Measurements from ENCODE around the gene ACAN. TPM values are rescaled to one million over a fixed set of nuclear protein-coding genes. Genes with fewer than 3 reads are reported as not detected.

ACAN gene
- total RNA-seq (not detected), polyA plus RNA-seq (under 1 TPM in 2 of 4 donors, not detected in 2; 0.06 to 0.32 TPM)

DNA sequence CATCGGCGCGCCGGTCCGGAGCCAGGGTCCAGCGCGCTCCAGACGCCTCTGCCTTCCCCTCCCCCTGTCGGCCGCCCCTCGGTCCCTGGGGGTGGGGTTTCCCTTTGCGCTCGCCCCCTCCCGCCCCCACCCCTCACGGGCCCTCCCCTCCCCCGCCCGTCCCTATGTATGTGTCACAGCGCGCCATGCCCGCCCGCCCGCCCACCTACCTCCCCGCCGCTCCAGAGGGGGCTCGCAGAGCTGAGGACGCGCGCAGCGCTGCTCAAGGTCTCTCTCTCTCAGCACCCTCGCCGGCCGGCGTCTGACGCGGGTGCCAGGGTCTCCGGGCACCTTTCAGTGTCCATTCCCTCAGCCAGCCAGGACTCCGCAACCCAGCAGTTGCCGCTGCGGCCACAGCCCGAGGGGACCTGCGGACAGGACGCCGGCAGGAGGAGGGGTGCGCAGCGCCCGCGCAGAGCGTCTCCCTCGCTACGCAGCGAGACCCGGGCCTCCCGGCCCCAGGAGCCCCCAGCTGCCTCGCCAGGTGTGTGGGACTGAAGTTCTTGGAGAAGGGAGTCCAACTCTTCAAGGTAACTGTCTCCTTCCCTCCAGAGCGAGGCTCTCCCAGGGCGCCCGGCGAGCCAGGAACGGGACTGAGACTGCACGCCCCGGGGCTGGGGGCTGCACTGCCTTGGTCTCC is at the start of gene ACAN:
ACAN (plus strand) TSS at position 196 of the 679 bp plus-strand sequence. CDS start 32,771 bp downstream, outside the sequence.
- H3K9me3 ChIP-seq (ENCODE audit: control insufficient read depth in 2 of 2, low read length in 2 of 2) = no peaks in the 10 kb centered on the region
- no peak for DNase-seq
- peaks cover 74% of the 10 kb centered on the region for H3K27me3 Mint-ChIP-seq
- H3K27ac Mint-ChIP-seq = no peak within 1 kb of the TSS
- H3K9me3 Mint-ChIP-seq = peaks cover 0 to 1% (median 0%) of the 10 kb centered on the region in 7 donors
- peaks cover 0 to 10% (median 4%) of the 10 kb centered on the region in 4 donors for H3K4me1 Mint-ChIP-seq
- peaks cover 32% of the 10 kb centered on the region for H3K27me3 ChIP-seq (ENCODE audit: control insufficient read depth, insufficient read depth, low read length)
- H3K36me3 ChIP-seq (ENCODE audit: control insufficient read depth, insufficient read depth, low read length) = no peaks in the 10 kb centered on the region
- peak within 1 kb of the TSS in 2 of 4 donors; percentile 66 to 76 for H3K4me3 Mint-ChIP-seq
- no peak within 1 kb of the TSS for H3K4me3 ChIP-seq (ENCODE audit: low read depth, low read length)
- no peak within 1 kb of the TSS for H3K27ac ChIP-seq (ENCODE audit: insufficient read depth, low read length, poor library complexity, severe bottlenecking)
- no peaks in the 10 kb centered on the region for H3K36me3 Mint-ChIP-seq
- H3K4me1 ChIP-seq (ENCODE audit: control insufficient read depth, insufficient read depth, low read length, poor library complexity, severe bottlenecking) = peaks cover 2% of the 10 kb centered on the region
- no peak for ATAC-seq (ENCODE audit: low read depth in 2 of 2)

DNA sequence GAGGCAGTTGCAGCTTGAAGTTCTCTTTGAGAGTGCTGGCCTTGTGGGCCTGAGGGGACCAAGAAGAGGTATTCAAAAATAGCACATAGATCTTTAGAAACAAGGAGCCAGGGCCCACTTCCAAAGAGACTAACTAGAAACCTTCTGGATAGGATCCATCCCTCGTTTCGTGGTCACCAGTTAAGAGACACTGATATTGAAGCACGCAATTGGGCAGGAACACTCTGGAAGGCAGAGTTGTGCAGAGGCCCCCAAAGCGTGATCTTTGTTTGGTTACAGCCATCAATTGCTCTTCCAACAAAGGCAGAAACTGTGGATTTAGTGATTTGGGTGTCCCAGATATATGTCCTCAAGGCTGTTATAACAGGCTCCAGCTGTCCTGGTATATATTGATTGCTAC is 46.7 kb upstream of the ACAN start:
- Mint-ChIP-seq H3K36me3 (no peaks in the 10 kb centered on the region), H3K4me3 (no peak overlapping the region), H3K4me1 (no peaks in the 10 kb centered on the region), H3K9me3 (peaks cover 0 to 2% (median 0%) of the 10 kb centered on the region in 7 donors), H3K27me3 (peaks cover 26% of the 10 kb centered on the region), H3K27ac (no peak overlapping the region)
- Histone ChIP-seq H3K36me3 (ENCODE audit: control insufficient read depth, insufficient read depth, low read length) (no peaks in the 10 kb centered on the region), H3K4me1 (ENCODE audit: control insufficient read depth, insufficient read depth, low read length, poor library complexity, severe bottlenecking) (no peaks in the 10 kb centered on the region), H3K4me3 (ENCODE audit: low read depth, low read length) (no peak overlapping the region), H3K9me3 (ENCODE audit: control insufficient read depth in 2 of 2, low read length in 2 of 2) (no peaks in the 10 kb centered on the region), H3K27me3 (ENCODE audit: control insufficient read depth, insufficient read depth, low read length) (peaks cover 9% of the 10 kb centered on the region), H3K27ac (ENCODE audit: insufficient read depth, low read length, poor library complexity, severe bottlenecking) (no peak overlapping the region)
- no peak for ATAC-seq (ENCODE audit: low read depth in 2 of 2)
- DNase-seq = no peak

DNA sequence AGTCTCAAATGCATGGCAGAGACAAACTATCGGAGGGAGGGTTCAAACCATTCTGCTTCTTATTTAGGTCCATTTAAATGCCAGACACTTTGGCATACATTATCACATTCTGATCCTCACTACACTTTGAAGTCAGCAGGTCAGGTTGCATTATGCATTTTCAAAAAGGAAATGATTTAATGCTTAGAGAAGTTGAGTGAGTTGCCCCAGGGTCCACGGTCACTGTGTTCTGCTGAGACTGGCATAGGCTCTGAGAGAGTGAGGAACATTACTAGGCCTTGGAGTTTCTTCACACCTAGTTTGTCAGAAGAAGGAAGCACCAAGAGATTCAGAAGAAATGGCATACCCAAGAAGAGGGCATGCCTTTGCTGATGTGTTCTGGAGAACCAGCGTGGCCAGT is 46.3 kb upstream of the ACAN start:
- H3K27me3 ChIP-seq (ENCODE audit: control insufficient read depth, insufficient read depth, low read length) = peaks cover 9% of the 10 kb centered on the region
- no peaks in the 10 kb centered on the region for H3K9me3 ChIP-seq (ENCODE audit: control insufficient read depth in 2 of 2, low read length in 2 of 2)
- no peaks in the 10 kb centered on the region for H3K36me3 ChIP-seq (ENCODE audit: control insufficient read depth, insufficient read depth, low read length)
- peaks cover 24% of the 10 kb centered on the region for H3K27me3 Mint-ChIP-seq
- no peak overlapping the region for H3K4me3 Mint-ChIP-seq
- no peak for DNase-seq
- no peak overlapping the region for H3K27ac ChIP-seq (ENCODE audit: insufficient read depth, low read length, poor library complexity, severe bottlenecking)
- no peak overlapping the region for H3K27ac Mint-ChIP-seq
- no peak for ATAC-seq (ENCODE audit: low read depth in 2 of 2)
- H3K4me3 ChIP-seq (ENCODE audit: low read depth, low read length) = no peak overlapping the region
- H3K4me1 ChIP-seq (ENCODE audit: control insufficient read depth, insufficient read depth, low read length, poor library complexity, severe bottlenecking) = no peaks in the 10 kb centered on the region
- peaks cover 0 to 2% (median 0%) of the 10 kb centered on the region in 7 donors for H3K9me3 Mint-ChIP-seq
- no peaks in the 10 kb centered on the region for H3K4me1 Mint-ChIP-seq
- H3K36me3 Mint-ChIP-seq = no peaks in the 10 kb centered on the region

GRCh38 chr15:88759872-88760271 is 43.4 kb upstream of the ACAN start:
- Mint-ChIP-seq H3K27me3 (peaks cover 5% of the 10 kb centered on the region), H3K27ac (no peak overlapping the region), H3K9me3 (peaks cover 0 to 2% (median 0%) of the 10 kb centered on the region in 7 donors), H3K36me3 (no peaks in the 10 kb centered on the region), H3K4me3 (no peak overlapping the region), H3K4me1 (no peaks in the 10 kb centered on the region)
- no peaks in the 10 kb centered on the region for H3K36me3 ChIP-seq (ENCODE audit: control insufficient read depth, insufficient read depth, low read length)
- no peak overlapping the region for H3K4me3 ChIP-seq (ENCODE audit: low read depth, low read length)
- ATAC-seq (ENCODE audit: low read depth in 2 of 2) (no peak), DNase-seq (no peak)
- H3K9me3 ChIP-seq (ENCODE audit: control insufficient read depth in 2 of 2, low read length in 2 of 2) = no peaks in the 10 kb centered on the region
- H3K27me3 ChIP-seq (ENCODE audit: control insufficient read depth, insufficient read depth, low read length) = peaks cover 5% of the 10 kb centered on the region
- no peak overlapping the region for H3K27ac ChIP-seq (ENCODE audit: insufficient read depth, low read length, poor library complexity, severe bottlenecking)
- no peaks in the 10 kb centered on the region for H3K4me1 ChIP-seq (ENCODE audit: control insufficient read depth, insufficient read depth, low read length, poor library complexity, severe bottlenecking)

DNA sequence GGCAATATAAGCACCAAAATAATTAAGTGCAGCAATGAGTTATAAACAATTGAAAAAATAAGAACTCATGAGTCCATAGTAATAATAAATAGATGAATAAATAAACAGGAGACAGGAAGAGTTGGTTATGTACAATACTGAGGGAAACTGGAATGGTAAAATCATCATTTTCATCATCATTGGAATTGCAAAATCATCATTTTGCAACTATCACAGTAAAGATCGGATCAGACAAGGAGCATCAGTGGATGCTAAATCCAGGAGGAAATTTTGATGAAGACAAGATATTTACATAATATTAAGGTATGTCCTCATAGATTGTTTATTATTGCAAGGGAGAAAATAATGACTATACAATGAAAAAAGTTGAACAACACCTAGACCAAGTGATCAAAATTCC is 38.8 kb upstream of the ACAN start:
- H3K4me1 Mint-ChIP-seq = no peaks in the 10 kb centered on the region
- H3K4me3 Mint-ChIP-seq = no peak overlapping the region
- peaks cover 19% of the 10 kb centered on the region for H3K27me3 Mint-ChIP-seq
- no peaks in the 10 kb centered on the region for H3K9me3 ChIP-seq (ENCODE audit: control insufficient read depth in 2 of 2, low read length in 2 of 2)
- ATAC-seq (ENCODE audit: low read depth in 2 of 2) (no peak), DNase-seq (no peak)
- H3K27ac Mint-ChIP-seq = no peak overlapping the region
- H3K36me3 ChIP-seq (ENCODE audit: control insufficient read depth, insufficient read depth, low read length) = no peaks in the 10 kb centered on the region
- no peaks in the 10 kb centered on the region for H3K36me3 Mint-ChIP-seq
- peaks cover 5% of the 10 kb centered on the region for H3K27me3 ChIP-seq (ENCODE audit: control insufficient read depth, insufficient read depth, low read length)
- no peak overlapping the region for H3K4me3 ChIP-seq (ENCODE audit: low read depth, low read length)
- H3K27ac ChIP-seq (ENCODE audit: insufficient read depth, low read length, poor library complexity, severe bottlenecking) = no peak overlapping the region
- H3K4me1 ChIP-seq (ENCODE audit: control insufficient read depth, insufficient read depth, low read length, poor library complexity, severe bottlenecking) = no peaks in the 10 kb centered on the region
- H3K9me3 Mint-ChIP-seq = peaks cover 0 to 5% (median 0%) of the 10 kb centered on the region in 7 donors

- no peaks in the 10 kb centered on the region for H3K36me3 ChIP-seq (ENCODE audit: control insufficient read depth, insufficient read depth, low read length)
- no peak overlapping the region for H3K4me3 ChIP-seq (ENCODE audit: low read depth, low read length)
- no peak overlapping the region for H3K27ac ChIP-seq (ENCODE audit: insufficient read depth, low read length, poor library complexity, severe bottlenecking)
- DNase-seq (no peak), ATAC-seq (ENCODE audit: low read depth in 2 of 2) (no peak)
- H3K4me1 ChIP-seq (ENCODE audit: control insufficient read depth, insufficient read depth, low read length, poor library complexity, severe bottlenecking) = no peaks in the 10 kb centered on the region
- peaks cover 0 to 6% (median 3%) of the 10 kb centered on the region in 7 donors for H3K9me3 Mint-ChIP-seq
- peaks cover 4% of the 10 kb centered on the region in 2 experiments for H3K9me3 ChIP-seq (ENCODE audit: control insufficient read depth in 2 of 2, low read length in 2 of 2)
- no peaks in the 10 kb centered on the region for H3K36me3 Mint-ChIP-seq
- no peak overlapping the region for H3K4me3 Mint-ChIP-seq
- no peak overlapping the region for H3K27ac Mint-ChIP-seq
- no peaks in the 10 kb centered on the region for H3K4me1 Mint-ChIP-seq
- peaks cover 8% of the 10 kb centered on the region for H3K27me3 ChIP-seq (ENCODE audit: control insufficient read depth, insufficient read depth, low read length)
- peaks cover 27% of the 10 kb centered on the region for H3K27me3 Mint-ChIP-seq
Observed at GRCh38 chr15:88765212-88765611, 38.0 kb upstream of the ACAN start.

- H3K4me1 Mint-ChIP-seq = no peaks in the 10 kb centered on the region
- H3K27me3 Mint-ChIP-seq = peaks cover 53% of the 10 kb centered on the region
- no peak overlapping the region for H3K27ac Mint-ChIP-seq
- no peak overlapping the region for H3K4me3 ChIP-seq (ENCODE audit: low read depth, low read length)
- no peaks in the 10 kb centered on the region for H3K36me3 ChIP-seq (ENCODE audit: control insufficient read depth, insufficient read depth, low read length)
- H3K4me1 ChIP-seq (ENCODE audit: control insufficient read depth, insufficient read depth, low read length, poor library complexity, severe bottlenecking) = no peaks in the 10 kb centered on the region
- H3K9me3 ChIP-seq (ENCODE audit: control insufficient read depth in 2 of 2, low read length in 2 of 2) = peaks cover 6 to 8% of the 10 kb centered on the region in 2 experiments
- DNase-seq (no peak), ATAC-seq (ENCODE audit: low read depth in 2 of 2) (no peak)
- H3K36me3 Mint-ChIP-seq = no peaks in the 10 kb centered on the region
- no peak overlapping the region for H3K4me3 Mint-ChIP-seq
- H3K27me3 ChIP-seq (ENCODE audit: control insufficient read depth, insufficient read depth, low read length) = peaks cover 16% of the 10 kb centered on the region
- no peak overlapping the region for H3K27ac ChIP-seq (ENCODE audit: insufficient read depth, low read length, poor library complexity, severe bottlenecking)
- H3K9me3 Mint-ChIP-seq = peaks cover 2 to 12% (median 6%) of the 10 kb centered on the region in 7 donors
Observed at GRCh38 chr15:88769161-88769971, 33.9 kb upstream of the ACAN start.

Measured in CD4-positive, CD25-positive, alpha-beta regulatory T cell (primary cell).